Endothelial cell of umbilical vein (primary cell): ENCODE results near the gene TGM4. TPM values are rescaled to one million over a fixed set of nuclear protein-coding genes. Genes with fewer than 3 reads are reported as not detected.
"Not testable (repeated sequence)": the region's sequence is repeated elsewhere in the genome, so short reads cannot be mapped to it uniquely, and the experiment has no call there.

ENCODE experiments used
- BruUV-seq: library from RNA; stranded (reverse); fragments of 400-500 nt; replicated peaks from 2 replicates; lab custom pipeline; 2021; lab: Mats Ljungman, UMichigan
- CTCF ChIA-PET: fragments of 300-600, 350-600 bp; sonication (Branson Sonifier 250); formaldehyde crosslinking; loops from one replicate; lab custom pipeline; 2021; ENCODE audit warnings: antibody characterized with exemption, inconsistent platforms; lab: Charles Lee
- POLR2A ChIA-PET: fragments of 300-600, 350-600 bp; sonication (Branson Sonifier 250); formaldehyde crosslinking; loops from one replicate; lab custom pipeline; 2021; ENCODE audit warnings: antibody characterized with exemption, inconsistent platforms; lab: Charles Lee
- DNase-seq: peaks from one replicate; pipeline ENCODE4 v3.0.0-alpha.2; 2011; ENCODE audit warnings: low read depth, low spot score
- FAIRE-seq: peaks from 2 replicates; lab custom pipeline; 2011; peaks lifted over from hg19 to GRCh38; lab: Jason Lieb, UNC
- H2AFZ ChIP-seq: 2 replicates; pipeline ENCODE4 v1.6.0; 2012; ENCODE audit warnings: low read depth, low read length, control low read depth, inconsistent platforms
- H3K27ac ChIP-seq: 2 replicates; pipeline ENCODE4 v1.5.1; 2011; ENCODE audit warnings: low read depth, mild to moderate bottlenecking, control low read depth, low read length, moderate library complexity; ENCODE audit not compliant: insufficient read depth
- H3K27me3 ChIP-seq, 2 experiments: 2 replicates each; pipeline versions ENCODE4 v1.6.0 to v1.6.1; 2011; ENCODE audit warnings: low read length in 2 of 2, mixed read lengths in 1 of 2; ENCODE audit not compliant: control insufficient read depth in 2 of 2, insufficient read depth in 2 of 2
- H3K36me3 ChIP-seq, 2 experiments: 2 replicates in 1 of 2; 3 replicates in 1 of 2; pipeline ENCODE4 v1.5.1; 2011; ENCODE audit warnings: low read length in 2 of 2, mild to moderate bottlenecking in 1 of 2, moderate library complexity in 1 of 2; ENCODE audit not compliant: control insufficient read depth in 2 of 2, insufficient read depth in 2 of 2; ENCODE audit errors: extremely low read depth in 1 of 2
- H3K4me1 ChIP-seq: 3 replicates; pipeline ENCODE4 v1.5.1; 2011; ENCODE audit warnings: mild to moderate bottlenecking, low read length; ENCODE audit not compliant: control insufficient read depth, insufficient read depth; ENCODE audit errors: extremely low read depth
- H3K4me2 ChIP-seq: 2 replicates; pipeline ENCODE4 v1.6.1; 2011; ENCODE audit warnings: low read length, control low read depth, mixed read lengths; ENCODE audit not compliant: insufficient read depth
- H3K4me3 ChIP-seq, 3 experiments: fragments of 200-600 bp in 1 of 3; sonication (generic), shearing (Covaris generic) in 1 of 3; replicated peaks in 1 of 3; 2 replicates each; pipeline ENCODE4 v1.5.1; 2011 to 2016; ENCODE audit warnings: control low read depth in 3 of 3, low read length in 3 of 3, mild to moderate bottlenecking in 2 of 3, inconsistent platforms in 1 of 3, low read depth in 1 of 3, moderate library complexity in 1 of 3; ENCODE audit not compliant: insufficient read depth in 1 of 3
- H3K79me2 ChIP-seq: 2 replicates; pipeline ENCODE4 v1.6.0; 2012; ENCODE audit warnings: low read length, inconsistent platforms; ENCODE audit not compliant: control insufficient read depth, insufficient read depth
- H3K9ac ChIP-seq: replicated peaks from 2 replicates; pipeline ENCODE3; 2011; ENCODE audit warnings: low read length, control low read depth; ENCODE audit not compliant: insufficient read depth; ENCODE audit errors: extremely low read depth
- H3K9me1 ChIP-seq: replicated peaks from 3 replicates; pipeline ENCODE4 v1.6.0; 2011; ENCODE audit warnings: mild to moderate bottlenecking, low read length; ENCODE audit not compliant: control insufficient read depth, insufficient read depth; ENCODE audit errors: extremely low read depth
- H3K9me3 ChIP-seq: replicated peaks from 2 replicates; pipeline ENCODE4 v1.5.1; 2012; ENCODE audit warnings: low read length, inconsistent platforms; ENCODE audit not compliant: control insufficient read depth, insufficient read depth
- H4K20me1 ChIP-seq: replicated peaks from 2 replicates; pipeline ENCODE3; 2011; ENCODE audit warnings: mild to moderate bottlenecking, low read length; ENCODE audit not compliant: control insufficient read depth, insufficient read depth; ENCODE audit errors: extremely low read depth
- CTCF ChIP-seq, 2 donors: IDR thresholded peaks; 1 replicate in 1 of 2; 2 replicates in 1 of 2; pipeline ENCODE4 v1.5.1; 2011; ENCODE audit warnings: low read length in 2 of 2, mild to moderate bottlenecking in 2 of 2, moderate library complexity in 2 of 2, control low read depth in 1 of 2, inconsistent platforms in 1 of 2, low read depth in 1 of 2; ENCODE audit not compliant: insufficient read depth in 1 of 2; ENCODE audit errors: extremely low read depth in 1 of 2
- EZH2 ChIP-seq: IDR thresholded peaks from 2 replicates; pipeline ENCODE4 v1.6.1; 2012; ENCODE audit warnings: borderline replicate concordance, low read depth, mild to moderate bottlenecking, moderate library complexity, low read length, inconsistent platforms; ENCODE audit not compliant: severe bottlenecking
- FOS ChIP-seq: IDR thresholded peaks from 2 replicates; pipeline ENCODE4 v1.6.1; 2011; ENCODE audit warnings: mild to moderate bottlenecking, low read length, moderate library complexity, borderline replicate concordance; ENCODE audit not compliant: insufficient read depth
- GATA2 ChIP-seq: IDR thresholded peaks from 2 replicates; pipeline ENCODE4 v1.7.0; 2011; ENCODE audit warnings: low read depth, mild to moderate bottlenecking, moderate library complexity, mixed read lengths, low read length; ENCODE audit not compliant: insufficient read length, insufficient read depth
- JUN ChIP-seq: IDR thresholded peaks from 2 replicates; pipeline ENCODE4 v1.6.1; 2011; ENCODE audit warnings: borderline replicate concordance, low read depth; ENCODE audit not compliant: insufficient read length, insufficient read depth
- MAX ChIP-seq: IDR thresholded peaks from 2 replicates; pipeline ENCODE4 v1.6.1; 2011; ENCODE audit not compliant: insufficient read depth, insufficient read length
- MYC ChIP-seq: IDR thresholded peaks from one replicate; pipeline ENCODE4 v1.6.1; 2011; ENCODE audit warnings: mild to moderate bottlenecking, low read depth, low read length
- POLR2A ChIP-seq: IDR thresholded peaks from 2 replicates; pipeline ENCODE4 v1.6.1; 2012; ENCODE audit warnings: low read depth, mild to moderate bottlenecking, control low read depth, low read length
- POLR2AphosphoS5 ChIP-seq: IDR thresholded peaks from 2 replicates; pipeline ENCODE4 v1.6.1; 2012; ENCODE audit warnings: low read depth, mild to moderate bottlenecking, control low read depth, low read length, moderate library complexity; ENCODE audit not compliant: insufficient read depth
- dilution Hi-C: fragments of 300-500 bp; cut with MboI; formaldehyde crosslinking; loops from one replicate; pipeline ENCODE4 v1.15.0; 2019; ENCODE audit warnings: low sequenced_read_pairs; ENCODE audit not compliant: extremely low pct_ligation_motif_present
- intact Hi-C: fragments of 100-400 bp; cut with micrococcal nuclease; formaldehyde crosslinking; loops from one replicate; pipeline ENCODE4 v1.10.0; 2022
- polyA plus RNA-seq, 4 experiments: library from polyadenylated mRNA; depleted of rRNA in 3 of 4; stranded (reverse) in 3 of 4; unstranded in 1 of 4; fragments of >200 nt; gene quantifications; 2 replicates each; pipeline versions ENCODE4 v1.2.1 to v1.2.3, GENCODE V29; 2011 to 2012; ENCODE audit warnings: missing spikeins in 1 of 4
- total RNA-seq: library from RNA; stranded (reverse); gene quantifications from 2 replicates; pipeline ENCODE4 v1.2.3, GENCODE V29; 2021

TGM4 gene
- total and polyA plus RNA-seq, 2 donors (not counting 3 experiments of a cell fraction or from before 2014, with no cell fraction given): 0.11 to 0.24 TPM

GRCh38 chr3:44848634-44849033, 25.8 kb upstream of the TGM4 start:
- dilution Hi-C loops (no loop called here), intact Hi-C loops (loop anchor here (5.0 kb wide), 1 partner anchor 544 kb away; no protein-coding TSS in a partner anchor)
- Histone ChIP-seq H3K4me1 (no peaks in the 10 kb centered on the region), H3K9me1 (no peaks in the 10 kb centered on the region), H2AFZ (no peak overlapping the region), H3K4me2 (no peak overlapping the region), H3K4me3 (no peak overlapping the region), H3K27ac (no peak overlapping the region), H4K20me1 (no peaks in the 10 kb centered on the region), H3K36me3 (peaks cover 0 to 22% of the 10 kb centered on the region in 2 experiments), H3K27me3 (no peaks in the 10 kb centered on the region), H3K9ac (peak overlapping the region; percentile 3), H3K79me2 (no peaks in the 10 kb centered on the region), H3K9me3 (no peaks in the 10 kb centered on the region)
- ChIA-PET POLR2A (no interaction called here), CTCF (interaction anchor here (1.2 to 1.3 kb wide), 2 partner anchors 64 to 66 kb away, joined by 5 to 6 read pairs; no protein-coding TSS in a partner anchor)
- DNase-seq (peak; percentile 46), FAIRE-seq (no peak)
- TF ChIP-seq POLR2AphosphoS5: no peak
- TF ChIP-seq MAX: no peak
- TF ChIP-seq MYC: no peak
- no peak for TF ChIP-seq EZH2
- no peak for TF ChIP-seq JUN
- no peak for TF ChIP-seq POLR2A
- TF ChIP-seq FOS: no peak
- no peak for TF ChIP-seq CTCF (IDR thresholded peaks at IDR 0.05; ENCODE audit: extremely low read depth in 1 of 2, insufficient read depth in 1 of 2, low read depth in 1 of 2, low read length in 2 of 2)
- no peak for TF ChIP-seq GATA2
- no TSS peak for BruUV-seq

- BruUV-seq, CTCF ChIA-PET, H3K4me3 ChIP-seq, FAIRE-seq, H3K27ac ChIP-seq, POLR2A ChIA-PET, H3K9ac ChIP-seq, H3K4me2 ChIP-seq, H3K79me2 ChIP-seq, H3K9me1 ChIP-seq, H3K4me1 ChIP-seq, H2AFZ ChIP-seq, dilution Hi-C loops, H4K20me1 ChIP-seq, intact Hi-C loops, H3K27me3 ChIP-seq, H3K9me3 ChIP-seq, DNase-seq: not testable (repeated sequence)
- peaks cover 0 to 13% of the 10 kb centered on the region in 2 experiments for H3K36me3 ChIP-seq
These were observed 17.7 kb upstream of the TGM4 start for GRCh38 chr3:44856663-44857062.
